HG03558 (cell line): ENCODE data around the gene TAF15.

ENCODE experiments used
- ATAC-seq: cut with Tn5 transposase; IDR thresholded peaks from one replicate; pipeline ENCODE4 v1.9.1; 2021; ENCODE audit warnings: moderate number of reproducible peaks; ENCODE audit not compliant: unreplicated experiment; ENCODE audit errors: extremely low read depth

TAF15 gene

GRCh38 chr17:35866341-35866950 is 57.2 kb downstream of the TAF15 start:
- no peak for ATAC-seq

GRCh38 chr17:35867574-35867973 is 58.3 kb downstream of the TAF15 start:
- no peak for ATAC-seq

GRCh38 chr17:35868737-35869136 is 59.5 kb downstream of the TAF15 start, which contains the start of gene HEATR9:
TSS of gene HEATR9 (minus strand) at chr17:35868891. CDS start at chr17:35868742, 149 bp downstream.
- no peak for ATAC-seq

- no peak for ATAC-seq
Measured at GRCh38 chr17:35870906-35871819, 61.9 kb downstream of the TAF15 start.

- no peak for ATAC-seq
Measured at GRCh38 chr17:35872196-35872980, 63.1 kb downstream of the TAF15 start.

GRCh38 chr17:35875072-35875799 is 66.0 kb downstream of the TAF15 start:
- ATAC-seq: no peak

- no peak for ATAC-seq
Measured at GRCh38 chr17:35875800-35876139, 66.5 kb downstream of the TAF15 start.

- no peak for ATAC-seq
Measured at GRCh38 chr17:35876534-35876933, 67.2 kb downstream of the TAF15 start.

GRCh38 chr17:35877345-35878029 is 68.2 kb downstream of the TAF15 start:
- no peak for ATAC-seq

- ATAC-seq: no peak
Measured at GRCh38 chr17:35878361-35878760, 69.1 kb downstream of the TAF15 start.

GRCh38 chr17:35879773-35880654 is 70.7 kb downstream of the TAF15 start, which contains the start of gene CCL5:
TSS of gene CCL5 (minus strand) at chr17:35880360.
- ATAC-seq: peak; percentile 66

GRCh38 chr17:35889241-35889640 is 80.0 kb downstream of the TAF15 start:
- no peak for ATAC-seq

- no peak for ATAC-seq
Measured at GRCh38 chr17:35889818-35890773, 80.8 kb downstream of the TAF15 start.

- ATAC-seq: no peak
Measured at GRCh38 chr17:35890774-35891155, 81.5 kb downstream of the TAF15 start.

GRCh38 chr17:35891269-35891668 is 82.0 kb downstream of the TAF15 start:
- no peak for ATAC-seq

- no peak for ATAC-seq
Measured at GRCh38 chr17:35892091-35893035, 83.1 kb downstream of the TAF15 start.
